Ascending aorta (tissue), 2 donors: ENCODE results near the gene KLC1. TPM values are rescaled to one million over a fixed set of nuclear protein-coding genes. Genes with fewer than 3 reads are reported as not detected.

ENCODE experiments used
- DNase-seq, 2 donors: peaks; one replicate each; pipeline ENCODE4 v3.0.0-alpha.2; 2019; ENCODE audit warnings: low spot score in 2 of 2
- H3K27ac ChIP-seq, 2 donors: fragments of 200-600 bp; sonication (generic); one replicate each; pipeline ENCODE4 v1.5.1; 2016 to 2017; ENCODE audit warnings: mild to moderate bottlenecking in 1 of 2
- H3K27me3 ChIP-seq: fragments of 200-600 bp; sonication (generic); one replicate; pipeline ENCODE4 v1.5.1; 2017
- H3K36me3 ChIP-seq, 2 donors: fragments of 200-600 bp; sonication (generic); one replicate each; pipeline ENCODE4 v1.5.1; 2016
- H3K4me1 ChIP-seq, 2 donors: fragments of 200-600 bp; sonication (generic); one replicate each; pipeline ENCODE4 v1.5.1; 2016 to 2017; ENCODE audit warnings: mild to moderate bottlenecking in 1 of 2
- H3K4me3 ChIP-seq, 2 donors: fragments of 200-600 bp; sonication (generic); one replicate each; pipeline ENCODE4 v1.5.1; 2016 to 2017; ENCODE audit warnings: mild to moderate bottlenecking in 1 of 2
- H3K9me3 ChIP-seq, 2 donors: fragments of 200-600 bp; sonication (generic); one replicate each; pipeline ENCODE4 v1.5.1; 2016
- intact Hi-C: fragments of 100-400 bp; cut with DNase I; formaldehyde crosslinking; loops from one replicate; pipeline ENCODE4 v1.15.1; 2023
- total RNA-seq: library from RNA; depleted of rRNA; stranded (reverse); fragments of >200 nt; gene quantifications from one replicate; pipeline ENCODE4 v1.1.0, GENCODE V29; 2016
- TF ChIP-seq, protein P1 (sequence below), 3 experiments: fragments of 200-600 bp in 2 of 3; fragments of 450-650 bp in 1 of 3; sonication (generic) in 2 of 3; IDR thresholded peaks; one replicate each; pipeline ENCODE4 v1.5.1; 2016 to 2019; ENCODE audit warnings: antibody characterized with exemption in 3 of 3, mild to moderate bottlenecking in 1 of 3, moderate library complexity in 1 of 3

The KLC1 gene
- total RNA-seq, 1 donor from 2014 or later = 302 TPM

DNA sequence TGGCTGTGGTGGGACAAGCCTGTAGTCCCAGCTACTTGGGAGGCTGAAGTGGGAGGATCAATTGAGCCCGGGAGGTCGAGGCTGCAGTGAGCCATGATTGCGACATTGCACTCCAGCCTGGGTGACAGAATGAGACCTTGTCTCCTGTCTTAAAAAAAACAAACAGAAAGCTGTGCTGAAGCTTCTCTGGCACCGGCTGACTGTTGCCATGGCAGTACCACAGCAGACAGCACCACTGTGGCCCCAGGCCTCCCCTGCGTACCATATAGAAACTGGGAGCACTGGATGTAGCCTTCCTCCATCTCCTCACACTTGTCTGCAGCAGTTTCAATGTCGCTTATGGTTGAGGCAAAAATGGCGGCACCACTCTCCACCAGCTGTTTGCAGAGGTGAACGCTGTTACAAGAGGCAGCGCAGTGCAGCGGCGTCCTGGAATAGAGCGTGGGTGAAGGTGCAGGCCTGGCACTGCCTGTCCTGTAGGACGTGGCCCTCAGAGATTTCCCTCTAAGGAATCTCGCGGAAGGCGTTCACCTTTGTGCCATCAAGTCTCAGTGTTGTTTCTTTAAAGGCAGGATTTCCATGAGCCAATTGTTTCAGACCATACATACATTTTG is 108.5 kb downstream of the KLC1 start:
- intact Hi-C loops = loop anchor here (5.0 kb wide), 1 partner anchor 165 kb away; no protein-coding TSS in a partner anchor
- Histone ChIP-seq H3K4me3 (no peak overlapping the region), H3K9me3 (no peaks in the 10 kb centered on the region), H3K27ac (peak overlapping the region; percentile 83 to 92), H3K36me3 (peaks cover 26 to 33% of the 10 kb centered on the region in 2 donors), H3K4me1 (peaks cover 17 to 31% of the 10 kb centered on the region in 2 donors), H3K27me3 (no peaks in the 10 kb centered on the region)
- TF ChIP-seq, protein P1, sequence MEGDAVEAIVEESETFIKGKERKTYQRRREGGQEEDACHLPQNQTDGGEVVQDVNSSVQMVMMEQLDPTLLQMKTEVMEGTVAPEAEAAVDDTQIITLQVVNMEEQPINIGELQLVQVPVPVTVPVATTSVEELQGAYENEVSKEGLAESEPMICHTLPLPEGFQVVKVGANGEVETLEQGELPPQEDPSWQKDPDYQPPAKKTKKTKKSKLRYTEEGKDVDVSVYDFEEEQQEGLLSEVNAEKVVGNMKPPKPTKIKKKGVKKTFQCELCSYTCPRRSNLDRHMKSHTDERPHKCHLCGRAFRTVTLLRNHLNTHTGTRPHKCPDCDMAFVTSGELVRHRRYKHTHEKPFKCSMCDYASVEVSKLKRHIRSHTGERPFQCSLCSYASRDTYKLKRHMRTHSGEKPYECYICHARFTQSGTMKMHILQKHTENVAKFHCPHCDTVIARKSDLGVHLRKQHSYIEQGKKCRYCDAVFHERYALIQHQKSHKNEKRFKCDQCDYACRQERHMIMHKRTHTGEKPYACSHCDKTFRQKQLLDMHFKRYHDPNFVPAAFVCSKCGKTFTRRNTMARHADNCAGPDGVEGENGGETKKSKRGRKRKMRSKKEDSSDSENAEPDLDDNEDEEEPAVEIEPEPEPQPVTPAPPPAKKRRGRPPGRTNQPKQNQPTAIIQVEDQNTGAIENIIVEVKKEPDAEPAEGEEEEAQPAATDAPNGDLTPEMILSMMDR (IDR thresholded peaks at IDR 0.05) = no peak
- peak in 1 of 2 donors; percentile 64 for DNase-seq

DNA sequence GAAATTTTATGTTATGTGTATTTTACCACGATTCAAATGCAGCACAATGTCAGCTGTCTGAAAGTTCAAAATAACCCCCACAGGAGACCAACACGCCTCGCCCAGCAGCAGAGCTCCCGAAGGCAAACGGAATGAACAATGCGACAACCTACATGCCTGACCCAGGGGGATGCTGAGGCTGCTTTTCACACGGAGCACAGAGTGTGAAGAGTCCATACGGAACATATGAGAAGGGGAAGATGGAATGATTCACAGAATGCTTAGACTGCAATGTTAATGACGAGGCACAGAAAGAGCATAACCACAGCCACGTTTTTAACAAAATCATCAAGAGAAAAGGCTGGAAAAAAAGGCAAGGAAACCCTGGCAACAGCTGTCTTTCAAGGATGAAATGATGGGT is 109.2 kb downstream of the KLC1 start:
- peaks cover 17 to 31% of the 10 kb centered on the region in 2 donors for H3K4me1 ChIP-seq
- DNase-seq = peak in 1 of 2 donors; percentile 33
- no peak overlapping the region for H3K4me3 ChIP-seq
- H3K36me3 ChIP-seq = peaks cover 22 to 27% of the 10 kb centered on the region in 2 donors
- no peaks in the 10 kb centered on the region for H3K9me3 ChIP-seq
- intact Hi-C loops = loop anchor here (5.0 kb wide), 1 partner anchor 166 kb away; no protein-coding TSS in a partner anchor
- no peaks in the 10 kb centered on the region for H3K27me3 ChIP-seq
- TF ChIP-seq, protein P1 (IDR thresholded peaks at IDR 0.05) = no peak
- H3K27ac ChIP-seq = no peak overlapping the region

DNA sequence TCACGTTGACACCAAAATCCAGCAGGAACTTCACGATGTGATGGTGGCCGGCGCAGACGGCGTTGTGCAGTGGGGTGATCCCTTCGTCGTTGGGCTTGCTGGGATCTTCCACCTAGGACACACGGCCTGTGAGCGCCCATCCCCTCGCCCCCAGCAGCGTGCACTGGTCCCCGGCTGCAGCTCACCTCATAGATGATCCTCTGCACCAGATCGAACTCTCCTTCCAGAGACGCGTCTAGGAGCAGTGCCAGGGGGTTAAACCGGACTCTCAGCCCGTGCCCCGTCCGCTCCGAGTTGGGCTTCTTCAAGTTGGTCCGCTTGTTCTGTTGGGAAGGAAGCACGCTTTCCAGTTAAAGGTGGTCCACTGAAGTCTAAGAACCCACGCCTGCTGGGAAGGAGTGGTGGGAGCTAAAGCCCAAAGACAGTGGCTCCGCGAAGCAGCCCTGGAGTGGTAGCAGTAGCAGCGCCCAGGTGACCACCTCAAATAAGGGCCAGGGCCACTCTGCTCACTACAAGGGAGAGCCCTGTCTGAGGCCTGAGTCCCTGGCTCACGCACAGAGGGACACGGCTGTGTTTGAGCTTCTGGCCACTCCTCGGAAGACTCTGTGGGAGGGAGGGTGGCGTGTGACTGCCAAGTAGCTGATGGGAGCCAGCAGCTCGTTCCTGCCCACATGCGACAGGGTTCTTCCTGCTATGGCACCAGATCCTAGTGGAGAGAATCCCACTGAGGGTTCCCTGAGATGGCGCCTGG is 109.9 kb downstream of the KLC1 start:
- DNase-seq = peak in 1 of 2 donors; percentile 61

DNA sequence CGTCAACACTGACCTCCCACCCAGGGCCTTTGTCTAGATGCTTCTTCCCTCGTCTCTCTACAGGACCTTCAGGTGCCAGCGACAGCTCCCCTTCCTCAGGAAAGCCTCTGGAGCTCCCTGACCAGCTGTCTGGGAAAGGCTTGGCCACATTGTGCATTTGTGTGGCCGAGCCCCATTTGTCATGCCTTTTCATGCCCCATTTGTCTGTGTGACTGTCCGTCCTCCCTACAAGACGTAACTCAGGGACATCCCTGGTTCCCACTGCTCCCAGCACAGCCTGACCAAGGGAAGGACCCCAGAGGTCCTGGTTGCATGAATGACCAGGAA is 110.4 kb downstream of the KLC1 start:
- Histone ChIP-seq H3K36me3 (peaks cover 13 to 14% of the 10 kb centered on the region in 2 donors), H3K27me3 (no peaks in the 10 kb centered on the region), H3K4me1 (peaks cover 17 to 31% of the 10 kb centered on the region in 2 donors), H3K27ac (peak overlapping the region in 1 of 2 donors; percentile 12), H3K9me3 (no peaks in the 10 kb centered on the region), H3K4me3 (no peak overlapping the region)
- no peak for DNase-seq
- TF ChIP-seq, protein P1 (IDR thresholded peaks at IDR 0.05) = no peak
- intact Hi-C loops = loop anchor here (5.0 kb wide), 1 partner anchor 167 kb away; no protein-coding TSS in a partner anchor

More for the DNA sequence above, 109.9 kb downstream of the KLC1 start:
- intact Hi-C loops = loop anchor here (5.0 kb wide), 1 partner anchor 167 kb away; no protein-coding TSS in a partner anchor
- Histone ChIP-seq H3K9me3 (no peaks in the 10 kb centered on the region), H3K27me3 (no peaks in the 10 kb centered on the region), H3K27ac (peak overlapping the region in 1 of 2 donors; percentile 12), H3K4me1 (peaks cover 17 to 31% of the 10 kb centered on the region in 2 donors), H3K36me3 (peaks cover 18 to 20% of the 10 kb centered on the region in 2 donors), H3K4me3 (no peak overlapping the region)
- TF ChIP-seq, protein P1 (IDR thresholded peaks at IDR 0.05) = no peak

DNA sequence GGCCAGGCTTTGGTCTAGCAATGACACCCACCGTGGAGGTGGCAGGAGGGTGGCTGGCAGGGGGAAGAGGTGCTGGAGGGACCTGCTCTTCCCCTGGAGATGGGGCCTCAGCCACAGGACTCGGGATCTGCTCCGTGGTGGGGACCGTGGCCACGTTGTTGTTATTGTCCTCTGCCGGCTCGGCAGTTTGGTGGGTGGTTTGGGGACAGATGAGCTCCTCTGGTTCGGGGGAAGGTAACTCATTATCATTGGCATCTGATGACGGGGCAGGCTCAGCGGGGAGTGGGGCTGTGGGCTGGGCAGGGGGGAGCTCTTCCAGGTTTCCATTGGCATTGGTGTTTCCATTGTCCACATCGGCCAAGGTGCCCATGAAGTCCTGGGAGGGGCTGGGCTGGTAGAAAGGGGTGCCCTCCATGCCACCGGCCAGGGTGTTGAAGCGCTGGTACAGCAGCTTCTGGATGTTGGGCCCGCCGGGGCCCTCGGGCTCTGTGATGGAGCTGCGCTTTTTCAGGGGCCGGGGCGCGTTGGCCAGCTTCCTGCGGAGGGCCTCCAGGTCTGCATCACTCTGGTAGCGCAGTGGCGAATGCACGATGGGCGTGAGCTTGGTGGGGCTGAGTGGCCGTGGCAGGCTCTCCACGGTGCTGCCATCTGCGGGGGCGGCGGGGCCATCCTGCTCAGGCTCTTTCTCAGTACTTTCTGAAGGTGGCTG is 110.9 kb downstream of the KLC1 start:
- Histone ChIP-seq H3K4me3 (no peak overlapping the region), H3K27me3 (no peaks in the 10 kb centered on the region), H3K27ac (no peak overlapping the region), H3K4me1 (peaks cover 17 to 29% of the 10 kb centered on the region in 2 donors), H3K9me3 (no peaks in the 10 kb centered on the region), H3K36me3 (peaks cover 10 to 15% of the 10 kb centered on the region in 2 donors)
- intact Hi-C loops = loop anchor here (5.0 kb wide), 1 partner anchor 168 kb away; no protein-coding TSS in a partner anchor
- DNase-seq = peak in 1 of 2 donors; percentile 56
- TF ChIP-seq, protein P1 (IDR thresholded peaks at IDR 0.05) = no peak
